HEK293 (cell line): ENCODE data around the gene ZCCHC10.
"Not testable (repeated sequence)": the region's sequence is repeated elsewhere in the genome, so short reads cannot be mapped to it uniquely, and the experiment has no call there.

Experiments used
- CTCF ChIA-PET: fragments of 350-600 bp; formaldehyde crosslinking; extraction: SDS; loops from one replicate; lab custom pipeline; 2021; ENCODE audit warnings: antibody characterized with exemption; lab: Yijun Ruan, JAX
- POLR2A ChIA-PET: fragments of 300-600 bp; formaldehyde crosslinking; extraction: SDS; loops from one replicate; lab custom pipeline; 2020; ENCODE audit warnings: antibody characterized with exemption, inconsistent platforms; lab: Yijun Ruan, JAX
- H3K27ac ChIP-seq: fragments of 200-500 bp; sonication (Bioruptor generic); 2 replicates; pipeline ENCODE4 v1.5.1; 2014; ENCODE audit warnings: low read depth, low read length, control low read depth, inconsistent platforms; ENCODE audit errors: extremely low read depth
- H3K36me3 ChIP-seq, 2 experiments: fragments of 200-500 bp in 1 of 2; sonication (Bioruptor generic) in 1 of 2; 1 replicate in 1 of 2; 2 replicates in 1 of 2; pipeline ENCODE4 v1.5.1; 2014 to 2017; ENCODE audit warnings: inconsistent platforms in 2 of 2, low read length in 2 of 2; ENCODE audit not compliant: control insufficient read depth in 2 of 2, insufficient read depth in 1 of 2
- H3K4me1 ChIP-seq: fragments of 200-500 bp; sonication (Bioruptor generic); 2 replicates; pipeline ENCODE4 v1.5.1; 2014; ENCODE audit warnings: mild to moderate bottlenecking, low read length, inconsistent platforms; ENCODE audit not compliant: control insufficient read depth, insufficient read depth
- H3K4me3 ChIP-seq: 2 replicates; pipeline ENCODE4 v1.5.1; 2011; ENCODE audit warnings: low read depth, mild to moderate bottlenecking, control low read depth, low read length, moderate library complexity
- H3K9me3 ChIP-seq: fragments of 200-500 bp; sonication (Bioruptor generic); 2 replicates; pipeline ENCODE4 v1.5.1; 2014; ENCODE audit warnings: low read depth, low read length, inconsistent platforms; ENCODE audit not compliant: control insufficient read depth, insufficient read depth
- PRDM10 ChIP-seq: fragments of 450-650 bp; formaldehyde crosslinking; IDR thresholded peaks from 2 replicates; pipeline ENCODE4 v1.5.1; 2016; ENCODE audit warnings: missing biosample characterization, missing genetic modification characterization
- ZNF10 ChIP-seq: fragments of 450-650 bp; formaldehyde crosslinking; IDR thresholded peaks from 2 replicates; pipeline ENCODE4 v1.5.1; 2017; ENCODE audit warnings: missing biosample characterization, missing genetic modification characterization
- ZNF473 ChIP-seq: fragments of 450-650 bp; formaldehyde crosslinking; IDR thresholded peaks from 2 replicates; pipeline ENCODE4 v1.5.1; 2017; ENCODE audit warnings: missing biosample characterization, missing genetic modification characterization
- ZNF510 ChIP-seq: fragments of 450-650 bp; formaldehyde crosslinking; IDR thresholded peaks from 2 replicates; pipeline ENCODE4 v1.5.1; 2018; ENCODE audit warnings: mild to moderate bottlenecking, missing genetic modification characterization, missing biosample characterization; ENCODE audit not compliant: insufficient replicate concordance
- ZNF639 ChIP-seq: fragments of 450-650 bp; formaldehyde crosslinking; IDR thresholded peaks from 2 replicates; pipeline ENCODE4 v1.5.1; 2016; ENCODE audit warnings: missing biosample characterization, missing genetic modification characterization
- ZNF830 ChIP-seq: fragments of 450-650 bp; IDR thresholded peaks from 2 replicates; pipeline ENCODE4 v1.5.0; 2018; ENCODE audit warnings: missing biosample characterization, missing genetic modification characterization, low read depth, mild to moderate bottlenecking, moderate library complexity

ZCCHC10 gene

GRCh38 chr5:132979976-132980375, 46.4 kb downstream of the ZCCHC10 start:
- no peaks in the 10 kb centered on the region for H3K36me3 ChIP-seq
- POLR2A ChIA-PET = no interaction called here
- H3K4me1 ChIP-seq = no peaks in the 10 kb centered on the region
- peak; percentile 90 for TF ChIP-seq ZNF10
- no peak for TF ChIP-seq ZNF830 (tag by site-specific recombination)
- H3K9me3 ChIP-seq = no peaks in the 10 kb centered on the region
- CTCF ChIA-PET = no interaction called here
- no peak overlapping the region for H3K27ac ChIP-seq
- no peak overlapping the region for H3K4me3 ChIP-seq

GRCh38 chr5:132979367-132979940, 46.9 kb downstream of the ZCCHC10 start:
- Histone ChIP-seq H3K4me3 (no peak overlapping the region), H3K27ac (no peak overlapping the region), H3K9me3 (no peaks in the 10 kb centered on the region)
- CTCF ChIA-PET = no interaction called here
- no peak for TF ChIP-seq ZNF639 (tag by site-specific recombination)
- TF ChIP-seq PRDM10 (tag by site-specific recombination) = 0 out of 2 replicates have a peak, but pooled peaks have one; percentile 27
- TF ChIP-seq, all 188 proteins: peak for 1
- no peaks in the 10 kb centered on the region for H3K36me3 ChIP-seq
- POLR2A ChIA-PET = interaction anchor here (0.6 kb wide), 1 partner anchor 43 kb away, joined by 4 read pairs; no protein-coding TSS in a partner anchor
- no peaks in the 10 kb centered on the region for H3K4me1 ChIP-seq

GRCh38 chr5:132976852-132977251, 49.5 kb downstream of the ZCCHC10 start:
- TF ChIP-seq ZNF510 = peak; percentile 99
- TF ChIP-seq ZNF473 (tag by site-specific recombination) = no peak
- no peak overlapping the region for H3K4me3 ChIP-seq
- H3K27ac ChIP-seq = no peak overlapping the region
- ChIA-PET CTCF (interaction anchor here (0.6 kb wide), 1 partner anchor 779 kb away, joined by 4 read pairs; no protein-coding TSS in a partner anchor), POLR2A (interaction anchor here (2.2 kb wide), 1 partner anchor 14 kb away, joined by 13 read pairs; the partner anchor contains the start of gene AFF4)
- no peaks in the 10 kb centered on the region for H3K9me3 ChIP-seq
- no peaks in the 10 kb centered on the region for H3K4me1 ChIP-seq
- no peaks in the 10 kb centered on the region for H3K36me3 ChIP-seq

- POLR2A ChIA-PET, H3K27ac ChIP-seq, H3K36me3 ChIP-seq, H3K4me1 ChIP-seq, H3K4me3 ChIP-seq, H3K9me3 ChIP-seq: not testable (repeated sequence)
- CTCF ChIA-PET = interaction anchor here (0.6 kb wide), 1 partner anchor 38 kb away, joined by 3 read pairs; no protein-coding TSS in a partner anchor
Observed at GRCh38 chr5:132972436-132972828, 53.9 kb downstream of the ZCCHC10 start.
